ACC112 (cell line): ENCODE data around the gene RASSF9.

ENCODE experiments used
- H2AFZ ChIP-seq: fragments of 200-600 bp; sonication (generic); one replicate; pipeline ENCODE4 v1.6.0; 2017; ENCODE audit warnings: antibody characterized with exemption, low read length; ENCODE audit not compliant: unreplicated experiment
- H3K27ac ChIP-seq: fragments of 200-600 bp; sonication (generic); 2 replicates; pipeline ENCODE4 v1.5.1; 2014; ENCODE audit warnings: low read depth, mild to moderate bottlenecking, antibody characterized with exemption, low read length, moderate library complexity
- H3K27me3 ChIP-seq: fragments of 200-600 bp; sonication (generic); 2 replicates; pipeline ENCODE4 v1.6.1; 2014; ENCODE audit warnings: mild to moderate bottlenecking, antibody characterized with exemption, low read length, moderate library complexity, mixed read lengths; ENCODE audit not compliant: insufficient read depth
- H3K36me3 ChIP-seq: fragments of 200-600 bp; sonication (generic); 2 replicates; pipeline ENCODE4 v1.6.1; 2016; ENCODE audit warnings: mild to moderate bottlenecking, antibody characterized with exemption, low read length, moderate library complexity, mixed read lengths; ENCODE audit not compliant: insufficient read depth
- H3K4me1 ChIP-seq: fragments of 200-600 bp; sonication (generic); one replicate; pipeline ENCODE4 v1.6.1; 2016; ENCODE audit warnings: low read length, mixed read lengths; ENCODE audit not compliant: insufficient read depth, unreplicated experiment, control insufficient read depth
- H3K4me3 ChIP-seq: fragments of 200-600 bp; sonication (generic); 2 replicates; pipeline ENCODE4 v1.5.1; 2014; ENCODE audit warnings: mild to moderate bottlenecking, low read depth, low read length
- H3K79me2 ChIP-seq: fragments of 200-600 bp; sonication (generic); one replicate; pipeline ENCODE4 v1.6.0; 2016; ENCODE audit warnings: low read length; ENCODE audit not compliant: control insufficient read depth, unreplicated experiment, insufficient read depth

The RASSF9 gene

GRCh38 chr12:85821206-85821605 lies 15.0 kb downstream of the RASSF9 start:
- H3K27ac ChIP-seq, result no peak overlapping the region
- no peak overlapping the region for H2AFZ ChIP-seq
- no peak overlapping the region for H3K4me3 ChIP-seq

GRCh38 chr12:85820101-85820500 lies 16.1 kb downstream of the RASSF9 start:
- Histone ChIP-seq H3K79me2 (no peaks in the 10 kb centered on the region), H3K4me3 (no peak overlapping the region), H3K4me1 (peaks cover 11% of the 10 kb centered on the region), H3K27me3 (no peaks in the 10 kb centered on the region), H2AFZ (no peak overlapping the region), H3K27ac (no peak overlapping the region), H3K36me3 (no peaks in the 10 kb centered on the region)

More at GRCh38 chr12:85821206-85821605, 15.0 kb downstream of the RASSF9 start:
- no peaks in the 10 kb centered on the region for H3K36me3 ChIP-seq
- H3K79me2 ChIP-seq, result no peaks in the 10 kb centered on the region
- H3K4me1 ChIP-seq, result peaks cover 11% of the 10 kb centered on the region
- no peaks in the 10 kb centered on the region for H3K27me3 ChIP-seq

- H2AFZ ChIP-seq, result no peak overlapping the region
- H3K36me3 ChIP-seq, result no peaks in the 10 kb centered on the region
- no peaks in the 10 kb centered on the region for H3K79me2 ChIP-seq
- H3K27ac ChIP-seq, result no peak overlapping the region
- no peak overlapping the region for H3K4me3 ChIP-seq
- H3K4me1 ChIP-seq, result no peaks in the 10 kb centered on the region
- no peaks in the 10 kb centered on the region for H3K27me3 ChIP-seq
Measured at GRCh38 chr12:85814741-85815140, 21.5 kb downstream of the RASSF9 start.

GRCh38 chr12:85814071-85814470 lies 22.1 kb downstream of the RASSF9 start:
- H3K36me3 ChIP-seq, result no peaks in the 10 kb centered on the region
- H3K27ac ChIP-seq, result no peak overlapping the region
- no peak overlapping the region for H2AFZ ChIP-seq
- H3K27me3 ChIP-seq, result no peaks in the 10 kb centered on the region
- H3K4me1 ChIP-seq, result no peaks in the 10 kb centered on the region
- no peak overlapping the region for H3K4me3 ChIP-seq
- H3K79me2 ChIP-seq, result no peaks in the 10 kb centered on the region

GRCh38 chr12:85809500-85809899 lies 26.7 kb downstream of the RASSF9 start:
- peaks cover 14% of the 10 kb centered on the region for H3K4me1 ChIP-seq
- no peak overlapping the region for H2AFZ ChIP-seq
- no peaks in the 10 kb centered on the region for H3K36me3 ChIP-seq
- H3K79me2 ChIP-seq, result no peaks in the 10 kb centered on the region
- H3K4me3 ChIP-seq, result no peak overlapping the region
- H3K27ac ChIP-seq, result no peak overlapping the region
- H3K27me3 ChIP-seq, result no peaks in the 10 kb centered on the region

- H3K36me3 ChIP-seq, result no peaks in the 10 kb centered on the region
- H3K27ac ChIP-seq, result no peak overlapping the region
- H3K27me3 ChIP-seq, result no peaks in the 10 kb centered on the region
Measured at GRCh38 chr12:85807730-85808129, 28.5 kb downstream of the RASSF9 start.

GRCh38 chr12:85805654-85806053 lies 30.6 kb downstream of the RASSF9 start:
- Histone ChIP-seq H3K4me3 (peak overlapping the region; percentile 54), H3K4me1 (peaks cover 25% of the 10 kb centered on the region), H2AFZ (peak overlapping the region; percentile 70), H3K36me3 (no peaks in the 10 kb centered on the region), H3K27me3 (no peaks in the 10 kb centered on the region), H3K27ac (no peak overlapping the region), H3K79me2 (no peaks in the 10 kb centered on the region)

More at GRCh38 chr12:85807730-85808129, 28.5 kb downstream of the RASSF9 start:
- H3K4me3 ChIP-seq, result no peak overlapping the region
- H3K79me2 ChIP-seq, result no peaks in the 10 kb centered on the region
- no peak overlapping the region for H2AFZ ChIP-seq
- H3K4me1 ChIP-seq, result peaks cover 24% of the 10 kb centered on the region

- H3K4me1 ChIP-seq, result peaks cover 25% of the 10 kb centered on the region
- H3K36me3 ChIP-seq, result no peaks in the 10 kb centered on the region
- peak overlapping the region; percentile 70 for H2AFZ ChIP-seq
- H3K79me2 ChIP-seq, result no peaks in the 10 kb centered on the region
- no peaks in the 10 kb centered on the region for H3K27me3 ChIP-seq
- H3K27ac ChIP-seq, result 0 out of 2 replicates have a peak overlapping the region, but pooled peaks have one; percentile 24
- H3K4me3 ChIP-seq, result peak overlapping the region; percentile 54; the same call in 1 of the 2 replicates
Measured at GRCh38 chr12:85804663-85805062, 31.5 kb downstream of the RASSF9 start.

GRCh38 chr12:85803923-85804322 lies 32.3 kb downstream of the RASSF9 start:
- Histone ChIP-seq H3K4me1 (peaks cover 25% of the 10 kb centered on the region), H3K27me3 (no peaks in the 10 kb centered on the region), H3K79me2 (no peaks in the 10 kb centered on the region), H3K4me3 (no peak overlapping the region), H3K36me3 (no peaks in the 10 kb centered on the region), H3K27ac (no peak overlapping the region), H2AFZ (peak overlapping the region; percentile 8)

- Histone ChIP-seq H3K36me3 (no peaks in the 10 kb centered on the region), H3K4me3 (no peak overlapping the region), H3K27ac (no peak overlapping the region), H3K4me1 (peaks cover 25% of the 10 kb centered on the region), H3K79me2 (no peaks in the 10 kb centered on the region), H2AFZ (peak overlapping the region; percentile 8), H3K27me3 (no peaks in the 10 kb centered on the region)
Measured at GRCh38 chr12:85803231-85803630, 33.0 kb downstream of the RASSF9 start.

- H3K4me1 ChIP-seq, result peaks cover 11% of the 10 kb centered on the region
- H3K27me3 ChIP-seq, result no peaks in the 10 kb centered on the region
- H3K27ac ChIP-seq, result no peak overlapping the region
- no peaks in the 10 kb centered on the region for H3K79me2 ChIP-seq
- H2AFZ ChIP-seq, result no peak overlapping the region
- no peaks in the 10 kb centered on the region for H3K36me3 ChIP-seq
- H3K4me3 ChIP-seq, result no peak overlapping the region
Measured at GRCh38 chr12:85798122-85798521, 38.1 kb downstream of the RASSF9 start.
